SJSA1 (cell line): Measurements from ENCODE around the gene CHCHD4. TPM values are rescaled to one million over a fixed set of nuclear protein-coding genes. Genes with fewer than 3 reads are reported as not detected.

Experiments used
- DNase-seq, 2 experiments: peaks; one replicate each; pipeline ENCODE4 v3.0.0-alpha.2; 2015 to 2020; ENCODE audit warnings: low spot score in 2 of 2, low read depth in 1 of 2
- H3K27ac ChIP-seq: fragments of 250-450 bp; sonication (Bioruptor Pico); 2 replicates; pipeline ENCODE4 v1.5.1; 2020; ENCODE audit warnings: mild to moderate bottlenecking, moderate library complexity
- H3K27me3 ChIP-seq: fragments of 250-450 bp; sonication (Bioruptor Pico); replicated peaks from 2 replicates; pipeline ENCODE4 v1.5.1; 2020; ENCODE audit warnings: mild to moderate bottlenecking, moderate library complexity
- H3K36me3 ChIP-seq: fragments of 250-450 bp; sonication (Bioruptor Pico); 2 replicates; pipeline ENCODE4 v1.5.1; 2020; ENCODE audit warnings: mild to moderate bottlenecking
- H3K4me1 ChIP-seq: fragments of 250-450 bp; sonication (Bioruptor Pico); replicated peaks from 2 replicates; pipeline ENCODE4 v1.6.1; 2021; ENCODE audit warnings: mild to moderate bottlenecking
- H3K4me3 ChIP-seq: fragments of 250-450 bp; sonication (Bioruptor Pico); 2 replicates; pipeline ENCODE4 v1.5.1; 2020; ENCODE audit warnings: mild to moderate bottlenecking
- H3K9me3 ChIP-seq: fragments of 250-450 bp; sonication (Bioruptor Pico); replicated peaks from 2 replicates; pipeline ENCODE4 v1.5.1; 2020; ENCODE audit warnings: mild to moderate bottlenecking
- total RNA-seq: library from RNA; depleted of rRNA; stranded (reverse); fragments of >200 nt; shearing (Covaris generic); gene quantifications from 2 replicates; pipeline ENCODE4 v1.2.3, GENCODE V29; 2014

Gene CHCHD4
- total RNA-seq, 1 experiment from 2014 or later = 12.8 TPM

GRCh38 chr3:14137004-14137403 lies 12.3 kb upstream of the CHCHD4 start:
- Histone ChIP-seq H3K36me3 (peaks cover 88% of the 10 kb centered on the region), H3K4me3 (no peak overlapping the region), H3K27ac (no peak overlapping the region), H3K27me3 (no peaks in the 10 kb centered on the region), H3K9me3 (no peaks in the 10 kb centered on the region), H3K4me1 (no peaks in the 10 kb centered on the region; the same call in 1 of the 2 replicates)
- DNase-seq = no peak

- Histone ChIP-seq H3K9me3 (no peaks in the 10 kb centered on the region), H3K36me3 (peaks cover 91% of the 10 kb centered on the region), H3K27me3 (no peaks in the 10 kb centered on the region), H3K4me3 (no peak overlapping the region), H3K4me1 (no peaks in the 10 kb centered on the region), H3K27ac (no peak overlapping the region)
- no peak for DNase-seq
These were observed 10.9 kb upstream of the CHCHD4 start for GRCh38 chr3:14135581-14135980.

DNA sequence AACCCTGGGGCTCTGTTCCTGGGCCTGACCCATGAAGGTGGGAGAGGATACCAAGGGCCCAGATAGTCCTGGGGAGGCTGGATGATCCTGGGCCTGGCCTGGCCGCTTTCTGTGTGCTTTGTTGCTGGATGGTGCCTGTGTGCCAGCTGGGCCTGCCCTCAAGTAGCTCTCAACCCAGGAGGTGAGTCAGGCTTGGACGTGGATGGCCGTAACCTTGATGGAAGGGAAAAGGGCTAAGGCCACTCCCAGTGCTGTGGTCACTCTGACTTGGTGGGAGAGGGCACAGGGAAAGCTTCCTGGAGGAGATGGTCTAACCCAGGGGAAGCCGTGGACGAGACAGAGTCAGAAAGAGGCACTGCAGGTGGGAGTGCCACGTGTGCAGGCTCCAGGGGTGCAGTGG lies 9.6 kb upstream of the CHCHD4 start:
- no peak for DNase-seq
- Histone ChIP-seq H3K27me3 (no peaks in the 10 kb centered on the region), H3K4me1 (no peaks in the 10 kb centered on the region), H3K9me3 (no peaks in the 10 kb centered on the region), H3K27ac (no peak overlapping the region), H3K36me3 (peaks cover 96% of the 10 kb centered on the region), H3K4me3 (no peak overlapping the region)

GRCh38 chr3:14133876-14134275 lies 9.2 kb upstream of the CHCHD4 start:
- Histone ChIP-seq H3K36me3 (peaks cover 94% of the 10 kb centered on the region), H3K9me3 (no peaks in the 10 kb centered on the region; the same call in 1 of the 2 replicates), H3K4me1 (no peaks in the 10 kb centered on the region), H3K27me3 (no peaks in the 10 kb centered on the region), H3K27ac (no peak overlapping the region), H3K4me3 (no peak overlapping the region)
- no peak for DNase-seq

DNA sequence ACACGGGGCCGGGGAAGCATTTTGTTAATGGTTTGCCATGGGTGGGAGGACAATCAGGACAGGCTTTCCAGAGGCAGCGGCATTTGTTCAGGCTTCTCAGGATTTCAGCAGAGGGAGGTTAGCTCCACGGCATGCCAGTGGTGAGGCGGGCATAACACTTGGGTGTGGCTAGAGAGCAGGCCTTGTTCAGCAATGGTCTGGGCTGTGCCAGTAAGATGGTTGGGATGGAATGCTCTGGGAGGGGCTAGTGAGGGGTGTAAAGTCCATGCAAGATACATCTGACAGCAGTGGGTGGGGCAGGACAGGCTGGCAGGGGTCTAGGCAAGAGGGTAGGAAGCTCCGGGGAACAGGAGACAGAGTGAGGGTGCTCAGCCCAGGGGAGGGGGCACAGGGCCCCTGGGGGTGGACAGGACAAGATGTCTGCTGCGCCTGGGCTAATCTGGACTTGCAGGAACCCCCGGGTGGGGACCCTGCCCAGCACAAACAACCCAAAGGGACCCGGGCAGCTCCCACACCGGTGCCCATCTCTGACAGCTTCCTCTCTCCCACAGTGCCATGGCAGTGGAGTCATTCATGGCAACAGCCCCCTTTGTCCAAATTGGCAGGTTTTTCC lies 8.6 kb upstream of the CHCHD4 start:
- Histone ChIP-seq H3K4me1 (no peaks in the 10 kb centered on the region), H3K27me3 (no peaks in the 10 kb centered on the region), H3K4me3 (no peak overlapping the region), H3K36me3 (peaks cover 94% of the 10 kb centered on the region), H3K9me3 (no peaks in the 10 kb centered on the region; the same call in 1 of the 2 replicates), H3K27ac (no peak overlapping the region)
- no peak for DNase-seq

GRCh38 chr3:14132689-14133088 lies 8.0 kb upstream of the CHCHD4 start:
- no peak for DNase-seq
- Histone ChIP-seq H3K27me3 (no peaks in the 10 kb centered on the region), H3K36me3 (peaks cover 94% of the 10 kb centered on the region), H3K9me3 (no peaks in the 10 kb centered on the region; the same call in 1 of the 2 replicates), H3K27ac (no peak overlapping the region), H3K4me1 (no peaks in the 10 kb centered on the region), H3K4me3 (no peak overlapping the region)

GRCh38 chr3:14132120-14132519 lies 7.5 kb upstream of the CHCHD4 start:
- Histone ChIP-seq H3K9me3 (no peaks in the 10 kb centered on the region; the same call in 1 of the 2 replicates), H3K27ac (no peak overlapping the region), H3K27me3 (no peaks in the 10 kb centered on the region), H3K4me3 (no peak overlapping the region), H3K36me3 (peaks cover 96% of the 10 kb centered on the region), H3K4me1 (no peaks in the 10 kb centered on the region)
- no peak for DNase-seq

- Histone ChIP-seq H3K27me3 (no peaks in the 10 kb centered on the region), H3K9me3 (no peaks in the 10 kb centered on the region; the same call in 1 of the 2 replicates), H3K4me1 (peaks cover 7% of the 10 kb centered on the region), H3K27ac (no peak overlapping the region), H3K36me3 (peaks cover 93% of the 10 kb centered on the region), H3K4me3 (no peak overlapping the region)
- DNase-seq = no peak
These were observed 6.5 kb upstream of the CHCHD4 start for GRCh38 chr3:14131134-14131533.

- H3K27me3 ChIP-seq = no peaks in the 10 kb centered on the region
- no peak for DNase-seq
- peaks cover 89% of the 10 kb centered on the region for H3K36me3 ChIP-seq
- H3K4me1 ChIP-seq = peaks cover 10% of the 10 kb centered on the region
- H3K9me3 ChIP-seq = no peaks in the 10 kb centered on the region; the same call in 1 of the 2 replicates
- no peak overlapping the region for H3K27ac ChIP-seq
- no peak overlapping the region for H3K4me3 ChIP-seq
These were observed 6.0 kb upstream of the CHCHD4 start for GRCh38 chr3:14130707-14131106.

DNA sequence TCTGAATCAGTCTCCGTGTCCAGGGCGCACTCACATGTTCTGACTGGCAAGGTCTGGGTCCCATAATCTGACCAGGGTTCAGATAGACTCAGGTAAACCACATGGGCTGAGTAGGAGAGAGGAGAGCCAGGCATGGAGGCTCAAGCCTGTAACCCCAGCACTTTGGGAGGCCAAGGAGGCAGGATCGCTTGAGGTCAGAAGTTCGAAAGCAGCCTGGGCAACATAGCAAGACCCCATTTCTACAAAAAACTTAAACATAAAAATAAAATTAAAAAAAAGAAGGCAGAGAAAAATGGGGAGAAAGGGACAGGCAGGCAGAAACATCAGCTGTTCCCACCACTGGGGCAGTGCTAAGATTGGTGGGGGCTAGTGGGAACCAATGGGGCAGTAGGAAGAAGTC lies 5.6 kb upstream of the CHCHD4 start:
- H3K9me3 ChIP-seq = no peaks in the 10 kb centered on the region; the same call in 1 of the 2 replicates
- H3K4me1 ChIP-seq = peaks cover 10% of the 10 kb centered on the region
- H3K36me3 ChIP-seq = peaks cover 84% of the 10 kb centered on the region
- DNase-seq = no peak
- no peaks in the 10 kb centered on the region for H3K27me3 ChIP-seq
- no peak overlapping the region for H3K4me3 ChIP-seq
- H3K27ac ChIP-seq = no peak overlapping the region

DNA sequence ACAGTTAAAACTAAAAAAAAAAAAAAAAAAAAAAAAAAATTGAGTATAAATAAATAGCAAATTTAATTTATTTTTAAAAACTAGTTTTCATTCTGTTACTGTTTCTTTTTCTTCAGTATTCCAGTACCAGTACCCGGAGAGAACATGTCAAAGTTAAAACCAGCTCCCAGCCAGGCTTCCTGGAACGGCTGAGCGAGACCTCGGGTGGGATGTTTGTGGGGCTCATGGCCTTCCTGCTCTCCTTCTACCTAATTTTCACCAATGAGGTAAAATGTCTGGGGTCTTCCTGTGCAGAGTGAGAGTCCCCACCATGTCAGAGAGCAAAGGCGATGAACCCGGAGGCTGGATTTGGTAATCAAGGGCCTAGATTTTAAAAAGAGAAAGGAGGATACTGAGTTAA lies 4.6 kb upstream of the CHCHD4 start:
- no peak overlapping the region for H3K27ac ChIP-seq
- H3K36me3 ChIP-seq = peaks cover 80% of the 10 kb centered on the region
- H3K4me3 ChIP-seq = no peak overlapping the region
- peaks cover 10% of the 10 kb centered on the region for H3K4me1 ChIP-seq
- H3K27me3 ChIP-seq = no peaks in the 10 kb centered on the region
- peak in 1 of 2 experiments; percentile 1 for DNase-seq
- no peaks in the 10 kb centered on the region; the same call in 1 of the 2 replicates for H3K9me3 ChIP-seq

GRCh38 chr3:14128724-14129123 lies 4.1 kb upstream of the CHCHD4 start:
- H3K36me3 ChIP-seq = peaks cover 79% of the 10 kb centered on the region
- no peaks in the 10 kb centered on the region for H3K27me3 ChIP-seq
- no peaks in the 10 kb centered on the region; the same call in 1 of the 2 replicates for H3K9me3 ChIP-seq
- H3K4me3 ChIP-seq = no peak overlapping the region
- no peak overlapping the region for H3K27ac ChIP-seq
- no peak for DNase-seq
- peaks cover 13% of the 10 kb centered on the region for H3K4me1 ChIP-seq

- H3K36me3 ChIP-seq = peaks cover 68% of the 10 kb centered on the region
- peak in 1 of 2 experiments; percentile 13 for DNase-seq
- no peaks in the 10 kb centered on the region; the same call in 1 of the 2 replicates for H3K9me3 ChIP-seq
- H3K27me3 ChIP-seq = no peaks in the 10 kb centered on the region
- H3K4me3 ChIP-seq = no peak overlapping the region
- H3K4me1 ChIP-seq = peaks cover 17% of the 10 kb centered on the region
- no peak overlapping the region for H3K27ac ChIP-seq
These were observed 3.0 kb upstream of the CHCHD4 start for GRCh38 chr3:14127516-14128161.

DNA sequence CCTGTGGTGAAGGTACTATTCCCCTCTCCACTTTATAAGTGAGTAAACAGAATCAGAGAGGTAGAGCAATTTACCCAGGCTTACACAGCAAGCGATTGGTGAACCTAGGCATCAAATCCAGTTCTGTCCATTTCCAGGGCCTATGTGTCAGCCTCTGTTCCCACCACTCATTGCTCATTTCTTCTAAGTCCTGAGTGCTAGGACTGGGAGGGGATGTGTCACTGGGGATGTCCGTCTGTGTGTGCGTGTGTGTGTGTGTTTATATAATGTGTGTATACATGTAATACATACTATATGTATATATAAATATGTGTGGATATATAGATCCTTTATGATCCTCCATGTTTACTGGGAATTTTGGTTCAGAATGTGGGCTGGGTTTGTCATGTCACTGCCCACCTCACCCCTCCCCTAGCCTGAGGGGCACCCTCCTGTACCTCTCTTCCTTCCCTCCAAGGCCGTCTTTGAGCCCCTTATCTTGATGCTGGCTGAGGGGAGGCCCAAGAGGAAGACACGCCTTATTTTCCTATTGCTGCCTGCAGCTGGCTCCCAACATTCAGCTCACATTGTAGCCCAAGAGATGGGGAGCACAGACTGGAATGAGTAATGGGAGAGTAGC lies 2.3 kb upstream of the CHCHD4 start:
- DNase-seq = no peak
- Histone ChIP-seq H3K4me3 (no peak overlapping the region), H3K36me3 (peaks cover 62% of the 10 kb centered on the region), H3K27ac (no peak overlapping the region), H3K4me1 (peaks cover 17% of the 10 kb centered on the region), H3K27me3 (no peaks in the 10 kb centered on the region), H3K9me3 (no peaks in the 10 kb centered on the region; the same call in 1 of the 2 replicates)
